GM12874 (cell line): ENCODE data around the gene HSPB9.

ENCODE experiments used
- TF ChIP-seq, protein P1 (sequence below): IDR thresholded peaks from 2 replicates; pipeline ENCODE4 v1.5.1; 2011; ENCODE audit warnings: low read depth, mild to moderate bottlenecking, control low read depth, low read length, moderate library complexity; ENCODE audit not compliant: insufficient read depth

Gene HSPB9

DNA sequence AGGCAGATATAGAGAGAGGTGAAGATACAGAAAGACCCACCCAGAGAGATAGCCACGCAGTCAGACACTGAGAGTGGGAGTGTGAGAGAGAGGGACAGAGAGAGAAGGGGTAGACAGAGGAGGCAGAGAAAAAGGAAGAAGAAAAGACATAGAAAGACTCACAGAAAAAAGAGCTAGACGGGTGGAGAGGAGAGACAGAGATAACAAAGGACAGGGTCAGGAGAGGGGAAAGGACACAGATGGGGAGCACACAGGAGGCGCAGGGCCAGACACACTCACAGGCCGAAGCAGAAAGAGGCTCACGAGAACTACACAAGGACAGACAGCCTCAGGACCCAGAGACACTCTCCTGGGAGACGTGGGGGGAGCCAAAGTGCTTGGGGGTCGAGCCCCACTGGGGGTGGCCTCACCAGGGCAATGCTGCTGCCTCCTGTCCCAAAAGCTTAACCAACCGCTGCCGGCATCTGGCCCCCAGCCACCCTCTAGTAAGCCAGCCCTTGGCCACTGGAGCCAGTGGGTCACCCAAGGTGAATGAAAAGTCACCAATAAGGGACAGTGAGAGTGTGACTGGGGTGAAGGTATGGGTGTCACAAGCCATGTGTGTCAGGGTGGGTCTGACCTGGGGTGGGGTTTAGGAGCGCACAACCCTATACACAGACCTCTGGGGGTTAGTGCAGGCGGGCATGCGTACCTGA, 28.1 kb upstream of the HSPB9 start:
- TF ChIP-seq, protein P1, sequence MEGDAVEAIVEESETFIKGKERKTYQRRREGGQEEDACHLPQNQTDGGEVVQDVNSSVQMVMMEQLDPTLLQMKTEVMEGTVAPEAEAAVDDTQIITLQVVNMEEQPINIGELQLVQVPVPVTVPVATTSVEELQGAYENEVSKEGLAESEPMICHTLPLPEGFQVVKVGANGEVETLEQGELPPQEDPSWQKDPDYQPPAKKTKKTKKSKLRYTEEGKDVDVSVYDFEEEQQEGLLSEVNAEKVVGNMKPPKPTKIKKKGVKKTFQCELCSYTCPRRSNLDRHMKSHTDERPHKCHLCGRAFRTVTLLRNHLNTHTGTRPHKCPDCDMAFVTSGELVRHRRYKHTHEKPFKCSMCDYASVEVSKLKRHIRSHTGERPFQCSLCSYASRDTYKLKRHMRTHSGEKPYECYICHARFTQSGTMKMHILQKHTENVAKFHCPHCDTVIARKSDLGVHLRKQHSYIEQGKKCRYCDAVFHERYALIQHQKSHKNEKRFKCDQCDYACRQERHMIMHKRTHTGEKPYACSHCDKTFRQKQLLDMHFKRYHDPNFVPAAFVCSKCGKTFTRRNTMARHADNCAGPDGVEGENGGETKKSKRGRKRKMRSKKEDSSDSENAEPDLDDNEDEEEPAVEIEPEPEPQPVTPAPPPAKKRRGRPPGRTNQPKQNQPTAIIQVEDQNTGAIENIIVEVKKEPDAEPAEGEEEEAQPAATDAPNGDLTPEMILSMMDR: no peak

DNA sequence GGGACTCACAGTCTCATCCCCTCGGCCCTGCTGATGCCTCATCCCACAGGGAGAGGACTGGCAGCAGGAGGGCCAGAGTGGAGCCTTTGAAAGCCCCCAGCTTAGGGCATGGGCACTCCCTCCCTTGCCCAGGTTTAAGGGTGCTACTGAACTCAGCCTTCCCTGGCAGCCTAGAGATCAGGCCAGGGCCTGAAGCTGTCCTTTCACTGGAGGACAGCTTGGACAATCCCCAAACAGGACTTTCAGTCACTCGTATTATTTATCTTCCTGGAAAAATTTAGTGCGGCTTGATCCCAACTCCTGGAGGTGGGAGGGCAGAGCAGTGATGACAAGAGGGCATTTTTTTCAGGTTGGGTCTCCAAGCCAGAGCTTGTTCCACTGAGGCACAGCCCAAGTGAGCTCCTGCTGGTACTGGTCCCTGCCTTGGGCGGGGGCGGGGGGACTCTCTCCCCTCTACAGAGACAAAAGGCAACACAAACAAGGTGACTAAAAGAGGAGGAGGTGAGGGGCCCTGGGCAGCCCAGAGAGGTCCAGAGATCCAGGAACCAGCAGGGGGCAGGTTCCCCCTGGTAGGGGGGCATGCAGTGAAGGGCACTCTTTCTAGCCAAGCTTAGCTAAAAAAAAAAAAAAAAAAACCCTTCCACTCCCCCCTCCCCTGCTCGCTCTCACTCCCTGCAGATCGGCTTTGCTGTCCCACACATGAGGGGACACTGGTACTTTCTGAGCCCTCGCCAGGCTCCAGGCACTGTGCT, 26.1 kb upstream of the HSPB9 start:
- TF ChIP-seq, protein P1: no peak

DNA sequence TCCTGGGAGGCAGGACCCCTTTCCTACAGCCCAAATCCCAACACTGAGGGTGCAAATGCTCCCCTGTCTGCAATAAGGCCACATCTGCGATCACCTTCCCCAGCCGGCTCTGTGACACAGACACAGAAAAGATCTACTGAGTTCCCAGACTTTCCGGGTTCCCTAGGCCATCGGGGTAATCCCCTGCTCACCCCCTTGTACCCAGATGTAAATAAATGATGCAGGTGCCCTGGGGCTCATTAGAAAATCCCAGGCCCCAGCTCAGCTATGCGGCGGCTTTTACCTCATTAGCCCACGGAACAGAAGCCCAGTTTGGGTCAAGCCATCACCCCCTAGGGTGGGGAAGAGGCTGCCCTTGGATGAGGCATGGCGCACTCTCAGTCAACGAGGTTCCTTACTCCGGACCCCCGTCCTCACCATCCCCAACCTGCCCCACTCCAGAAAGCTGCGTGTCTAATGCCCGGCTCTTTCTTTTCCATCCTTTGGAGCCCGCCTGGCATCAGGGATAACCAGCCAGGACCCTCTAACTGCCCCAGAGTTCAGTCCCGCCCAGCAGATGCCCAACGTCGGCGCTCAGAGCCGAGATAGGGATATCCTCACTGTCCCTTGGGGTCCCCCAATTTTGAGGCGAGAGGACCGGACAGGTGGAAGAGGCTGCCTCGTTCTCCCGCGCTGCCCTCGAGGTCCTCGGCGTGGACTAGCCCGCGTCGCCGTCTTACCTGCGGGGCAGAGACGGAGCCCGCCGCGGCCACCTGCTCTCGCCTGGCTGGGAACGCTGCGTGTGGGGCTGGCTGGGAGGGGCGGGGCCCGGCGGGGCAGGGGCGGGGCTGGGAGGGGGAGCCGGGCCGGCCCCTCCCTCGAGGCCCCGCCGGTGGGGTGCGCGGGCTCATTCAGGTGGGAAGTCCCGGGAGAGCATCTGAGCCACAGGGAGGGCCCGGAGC, 24.6 kb upstream of the HSPB9 start, which contains the start of gene ZNF385C:
Gene ZNF385C, minus strand, starts transcription at position 783 of the 941 bp plus-strand sequence. CDS start 35,417 bp downstream, outside the sequence.
- TF ChIP-seq, protein P1: no peak

DNA sequence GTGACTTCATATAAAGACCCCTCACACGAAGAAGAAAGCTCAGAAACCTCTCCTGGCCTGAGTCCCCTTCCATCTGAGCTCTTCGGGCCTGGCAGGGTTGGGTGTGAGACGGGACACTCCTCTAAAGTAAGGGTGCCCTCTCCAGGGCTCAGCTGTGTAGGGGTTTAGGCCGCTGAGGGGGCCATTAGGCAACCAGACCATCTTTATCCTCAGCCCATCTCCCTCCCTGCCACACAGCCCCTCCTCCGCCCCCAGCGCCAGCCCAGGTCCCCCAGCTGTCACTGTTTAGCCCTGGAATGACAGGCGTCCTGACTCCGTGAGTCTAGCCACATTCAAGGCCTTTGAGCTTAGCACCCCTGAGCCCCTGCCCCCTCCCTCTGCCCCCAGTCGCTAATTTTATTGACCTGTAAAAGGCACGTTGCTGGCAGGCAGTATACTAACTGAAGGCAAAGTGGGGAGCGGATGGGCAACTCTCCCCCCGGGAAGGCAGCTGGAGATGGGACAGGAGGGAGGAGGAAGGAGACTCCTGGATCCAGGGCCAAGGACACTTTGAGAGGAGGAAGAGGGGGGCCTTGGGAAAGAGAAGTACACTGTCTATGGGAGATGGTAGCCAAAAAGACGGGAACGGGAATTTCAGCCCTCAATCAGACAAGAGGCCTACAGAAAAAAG, 23.7 kb upstream of the HSPB9 start:
- TF ChIP-seq, protein P1: no peak

DNA sequence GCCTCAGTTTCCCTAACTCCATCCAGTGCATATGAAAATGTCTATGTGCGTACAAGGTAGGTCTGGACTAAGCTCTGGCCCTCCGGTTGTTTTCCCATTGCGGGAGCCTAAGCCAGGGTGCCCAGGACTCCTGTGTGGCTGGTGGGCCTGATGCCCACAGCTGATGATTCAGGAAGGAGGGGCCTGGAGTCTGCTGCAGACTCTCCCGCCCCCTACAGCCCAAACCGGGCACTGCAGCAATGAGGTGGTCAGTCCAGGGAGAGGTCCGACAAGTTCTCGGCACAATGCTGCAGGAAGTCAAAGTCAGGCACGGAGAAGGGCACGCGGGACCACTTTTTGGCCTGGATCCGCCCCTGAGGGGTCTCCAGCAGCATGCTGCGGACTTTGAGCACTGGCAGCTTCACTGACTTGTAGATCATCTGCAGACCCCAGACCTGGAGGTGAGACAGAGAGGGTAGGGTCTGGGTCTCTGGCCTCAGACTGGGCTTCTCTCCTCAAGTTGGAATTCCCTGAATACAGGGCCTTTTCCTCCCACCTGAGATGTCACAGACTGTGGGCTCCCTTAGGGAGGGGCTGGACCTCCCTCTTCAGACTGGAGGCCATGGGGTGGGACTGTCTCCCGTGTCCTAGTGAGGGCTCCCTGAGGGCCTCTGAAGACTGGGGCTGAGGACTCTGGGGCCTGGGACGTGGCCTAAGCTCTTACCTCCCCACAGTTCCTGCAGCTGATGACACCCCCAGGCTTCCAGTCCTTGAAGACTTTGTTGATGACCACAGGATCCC, 20.9 kb upstream of the HSPB9 start:
- TF ChIP-seq, protein P1: peak; percentile 93

DNA sequence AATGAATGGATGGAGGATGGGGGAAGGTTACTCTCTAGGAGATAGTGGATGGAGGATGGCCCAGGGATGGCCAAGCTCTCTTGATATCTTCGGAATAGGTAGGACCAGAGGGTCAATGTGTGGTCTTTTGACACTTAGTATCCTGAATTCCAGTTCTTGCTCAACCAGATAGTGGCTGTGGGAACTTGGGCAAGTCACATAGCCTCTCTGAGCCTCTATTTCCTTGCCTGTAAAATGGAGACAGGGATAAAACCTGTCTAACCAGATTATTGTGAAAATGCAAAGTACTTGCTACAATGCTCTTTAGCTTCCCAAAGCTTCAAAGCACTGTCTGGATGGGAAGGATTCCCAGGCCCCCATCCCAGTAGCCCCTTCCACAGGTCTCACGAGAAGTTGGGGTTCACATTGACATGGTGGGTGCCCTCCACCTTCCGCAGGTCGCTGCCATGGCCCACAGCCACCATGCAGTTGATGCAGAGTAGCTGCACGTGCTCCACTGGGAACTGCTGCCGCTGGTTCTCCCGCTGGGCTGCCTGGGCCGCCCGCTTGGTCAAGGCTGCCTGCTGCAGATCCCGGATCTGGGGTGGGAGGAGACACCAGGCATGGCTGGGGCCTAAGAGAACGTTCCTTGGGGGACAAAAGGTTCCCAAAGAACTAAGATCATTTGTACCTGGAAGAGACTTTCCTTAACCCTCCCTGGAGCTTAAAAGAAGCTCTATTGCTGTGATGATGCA, 19.2 kb upstream of the HSPB9 start:
- TF ChIP-seq, protein P1: no peak
